CD4-positive, alpha-beta T cell (primary cell): ENCODE measurements around the gene NCDN. TPM values are rescaled to one million over a fixed set of nuclear protein-coding genes. Genes with fewer than 3 reads are reported as not detected.

Experiments
- ATAC-seq: fragments of 200-7000 bp; cut with Tn5 transposase; one replicate; pipeline ENCODE4 v1.10.0; 2022; ENCODE audit warnings: mild to moderate bottlenecking; ENCODE audit not compliant: poor library complexity
- CTCF ChIA-PET: fragments of 350-600 bp; sonication (Branson Sonifier 250); formaldehyde crosslinking; loops from one replicate; lab custom pipeline; 2021; ENCODE audit warnings: antibody characterized with exemption, inconsistent platforms; lab: Charles Lee
- POLR2A ChIA-PET: fragments of 350-600 bp; sonication (Branson Sonifier 250); formaldehyde crosslinking; loops from one replicate; lab custom pipeline; 2021; ENCODE audit warnings: antibody characterized with exemption, inconsistent platforms; lab: Charles Lee
- DNase-seq, 14 experiments: peaks; one replicate each; pipeline ENCODE4 v3.0.0-alpha.2; 2013 to 2020; ENCODE audit warnings: mixed read lengths in 2 of 14
- H3K27ac ChIP-seq, 2 donors: one replicate each; pipeline versions ENCODE4 v1.5.1 to v1.7.0; 2013; ENCODE audit warnings: low read length in 2 of 2, low read depth in 1 of 2, mild to moderate bottlenecking in 1 of 2
- H3K27me3 ChIP-seq, 2 experiments: 1 replicate in 1 of 2; 2 replicates in 1 of 2; pipeline versions ENCODE4 v1.6.1 to v1.7.0; 2013; ENCODE audit warnings: low read length in 2 of 2, control low read depth in 1 of 2, mild to moderate bottlenecking in 1 of 2, moderate library complexity in 1 of 2; ENCODE audit not compliant: insufficient read depth in 2 of 2, control insufficient read depth in 1 of 2
- H3K36me3 ChIP-seq: one replicate; pipeline ENCODE4 v1.6.1; 2013; ENCODE audit warnings: low read length, control low read depth; ENCODE audit not compliant: insufficient read depth
- H3K4me1 ChIP-seq: one replicate; pipeline ENCODE4 v1.6.1; 2013; ENCODE audit warnings: low read length, control low read depth; ENCODE audit not compliant: insufficient read depth
- H3K4me3 ChIP-seq: one replicate; pipeline ENCODE4 v1.5.1; 2013; ENCODE audit warnings: mild to moderate bottlenecking, low read length, moderate library complexity
- H3K9me3 ChIP-seq, 2 experiments: 1 replicate in 1 of 2; 2 replicates in 1 of 2; pipeline versions ENCODE4 v1.6.1 to v1.7.0; 2013; ENCODE audit warnings: low read length in 2 of 2, mild to moderate bottlenecking in 2 of 2, control low read depth in 1 of 2, moderate library complexity in 1 of 2; ENCODE audit not compliant: control insufficient read depth in 1 of 2, insufficient read depth in 1 of 2
- H3K27ac Mint-ChIP-seq: one replicate; pipeline ENCODE4 v1.8.0; 2020; ENCODE audit warnings: mixed read lengths
- H3K27me3 Mint-ChIP-seq: one replicate; pipeline ENCODE4 v1.8.0; 2021; ENCODE audit warnings: mixed read lengths
- H3K36me3 Mint-ChIP-seq: one replicate; pipeline ENCODE4 v1.8.0; 2021; ENCODE audit warnings: low read depth, mixed read lengths
- H3K4me1 Mint-ChIP-seq: one replicate; pipeline ENCODE4 v1.8.0; 2021; ENCODE audit warnings: low read depth, mixed read lengths
- H3K4me3 Mint-ChIP-seq: one replicate; pipeline ENCODE4 v1.8.0; 2020; ENCODE audit warnings: mild to moderate bottlenecking, mixed read lengths
- H3K9me3 Mint-ChIP-seq: one replicate; pipeline ENCODE4 v1.8.0; 2020; ENCODE audit warnings: mixed read lengths
- intact Hi-C, 2 experiments: fragments of 100-400 bp; cut with DNase I in 1 of 2; cut with micrococcal nuclease in 1 of 2; formaldehyde crosslinking; loops; one replicate each; pipeline versions ENCODE4 v1.15.1 to v1.9.0; 2023 to 2025; cut with DNase I, micrococcal nuclease
- total RNA-seq, 174 experiments: library from RNA in 2 of 174; stranded (reverse) in 2 of 174; gene quantifications; one replicate each; pipeline ENCODE4 v1.2.3 and lab custom pipeline; 2021 to 2026
- TF ChIP-seq, protein P1 (sequence below): fragments of 200-600 bp; IDR thresholded peaks from one replicate; pipeline ENCODE4 v1.8.0; 2022; ENCODE audit warnings: antibody characterized with exemption, mild to moderate bottlenecking

NCDN gene
- total RNA-seq, 2 experiments from 2014 or later, result 12.8 to 14.2 TPM

DNA sequence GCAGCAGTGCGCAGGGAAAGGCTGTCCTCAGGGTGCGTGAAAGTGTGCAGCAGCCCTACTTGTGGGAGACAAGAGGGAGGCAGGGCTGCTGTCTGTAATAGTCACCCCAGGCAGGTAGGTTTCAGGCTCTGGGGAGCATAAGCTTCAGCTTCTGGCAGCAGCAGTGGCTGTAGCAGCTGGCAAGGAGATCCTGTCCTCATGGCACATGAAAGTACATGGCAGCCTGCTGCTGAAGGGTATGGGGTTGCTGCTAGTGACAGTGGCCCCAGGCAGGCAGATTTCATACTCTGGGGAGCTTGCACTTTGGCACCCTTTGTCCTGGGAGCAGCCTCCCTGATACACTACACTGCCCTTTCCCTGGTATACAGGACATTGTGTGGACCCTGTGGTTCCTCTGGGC lies 26.7 kb upstream of the NCDN start:
- no peak overlapping the region for H3K4me3 Mint-ChIP-seq
- Histone ChIP-seq H3K36me3 (peaks cover 19% of the 10 kb centered on the region), H3K4me1 (no peaks in the 10 kb centered on the region), H3K4me3 (no peak overlapping the region), H3K9me3 (peaks cover 0 to 8% of the 10 kb centered on the region in 2 experiments), H3K27me3 (no peaks in the 10 kb centered on the region), H3K27ac (no peak overlapping the region)
- CTCF ChIA-PET, result no interaction called here
- no peak for ATAC-seq
- no peak overlapping the region for H3K27ac Mint-ChIP-seq
- H3K27me3 Mint-ChIP-seq, result no peaks in the 10 kb centered on the region
- H3K4me1 Mint-ChIP-seq, result peaks cover 31% of the 10 kb centered on the region
- intact Hi-C loops, result no loop called here
- POLR2A ChIA-PET, result no interaction called here
- H3K36me3 Mint-ChIP-seq, result peaks cover 66% of the 10 kb centered on the region
- H3K9me3 Mint-ChIP-seq, result peaks cover 8% of the 10 kb centered on the region
- DNase-seq, result no peak
- TF ChIP-seq, protein P1, sequence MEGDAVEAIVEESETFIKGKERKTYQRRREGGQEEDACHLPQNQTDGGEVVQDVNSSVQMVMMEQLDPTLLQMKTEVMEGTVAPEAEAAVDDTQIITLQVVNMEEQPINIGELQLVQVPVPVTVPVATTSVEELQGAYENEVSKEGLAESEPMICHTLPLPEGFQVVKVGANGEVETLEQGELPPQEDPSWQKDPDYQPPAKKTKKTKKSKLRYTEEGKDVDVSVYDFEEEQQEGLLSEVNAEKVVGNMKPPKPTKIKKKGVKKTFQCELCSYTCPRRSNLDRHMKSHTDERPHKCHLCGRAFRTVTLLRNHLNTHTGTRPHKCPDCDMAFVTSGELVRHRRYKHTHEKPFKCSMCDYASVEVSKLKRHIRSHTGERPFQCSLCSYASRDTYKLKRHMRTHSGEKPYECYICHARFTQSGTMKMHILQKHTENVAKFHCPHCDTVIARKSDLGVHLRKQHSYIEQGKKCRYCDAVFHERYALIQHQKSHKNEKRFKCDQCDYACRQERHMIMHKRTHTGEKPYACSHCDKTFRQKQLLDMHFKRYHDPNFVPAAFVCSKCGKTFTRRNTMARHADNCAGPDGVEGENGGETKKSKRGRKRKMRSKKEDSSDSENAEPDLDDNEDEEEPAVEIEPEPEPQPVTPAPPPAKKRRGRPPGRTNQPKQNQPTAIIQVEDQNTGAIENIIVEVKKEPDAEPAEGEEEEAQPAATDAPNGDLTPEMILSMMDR, result no peak

DNA sequence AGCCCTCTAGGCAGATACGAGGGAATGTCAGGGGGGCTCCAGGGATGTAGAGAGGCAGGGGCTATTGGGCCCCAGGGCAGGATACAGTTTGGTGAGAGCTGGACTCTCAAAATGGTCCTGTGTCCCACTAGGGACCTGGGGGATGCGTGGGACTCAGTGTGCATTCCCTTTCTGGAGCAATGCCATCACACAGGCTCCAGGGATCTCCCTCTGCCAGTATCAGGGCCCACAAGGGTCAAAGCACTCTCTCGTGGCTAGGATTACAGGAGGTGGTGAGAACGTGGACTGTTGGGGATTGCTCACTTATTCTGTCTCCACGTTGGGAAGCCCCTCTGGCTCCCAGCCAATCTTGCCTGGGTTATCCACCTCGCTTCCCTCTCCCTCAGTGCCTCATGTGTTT lies 26.2 kb upstream of the NCDN start:
- CTCF ChIA-PET, result no interaction called here
- H3K9me3 ChIP-seq, result peaks cover 0 to 8% of the 10 kb centered on the region in 2 experiments

GRCh38 chr1:35532497-35533223 lies 24.9 kb upstream of the NCDN start:
- Mint-ChIP-seq H3K27ac (no peak overlapping the region), H3K27me3 (no peaks in the 10 kb centered on the region), H3K9me3 (peaks cover 8% of the 10 kb centered on the region), H3K36me3 (peaks cover 62% of the 10 kb centered on the region), H3K4me1 (peaks cover 48% of the 10 kb centered on the region), H3K4me3 (no peak overlapping the region)
- ATAC-seq (no peak), DNase-seq (no peak)
- no peak overlapping the region for H3K27ac ChIP-seq
- ChIA-PET CTCF (interaction anchor here (1.9 kb wide), 1 partner anchor 9 kb away, joined by 5 read pairs; no protein-coding TSS in a partner anchor), POLR2A (interaction anchor here (1.8 kb wide), 1 partner anchor 27 kb away, joined by 4 read pairs; no protein-coding TSS in a partner anchor)
- H3K36me3 ChIP-seq, result peaks cover 19% of the 10 kb centered on the region
- peaks cover 8% of the 10 kb centered on the region for H3K4me1 ChIP-seq
- TF ChIP-seq, protein P1, result no peak
- H3K9me3 ChIP-seq, result peaks cover 0 to 8% of the 10 kb centered on the region in 2 experiments
- H3K4me3 ChIP-seq, result no peak overlapping the region
- intact Hi-C loops, result loop anchor here in 1 of 2 experiments (1.0 kb wide), 1 partner anchor 29 kb away; no protein-coding TSS in a partner anchor
- no peaks in the 10 kb centered on the region for H3K27me3 ChIP-seq

More for the DNA sequence above, 26.2 kb upstream of the NCDN start:
- Histone ChIP-seq H3K4me1 (no peaks in the 10 kb centered on the region), H3K27ac (no peak overlapping the region), H3K4me3 (no peak overlapping the region), H3K36me3 (peaks cover 19% of the 10 kb centered on the region), H3K27me3 (no peaks in the 10 kb centered on the region)
- Mint-ChIP-seq H3K9me3 (peaks cover 8% of the 10 kb centered on the region), H3K27me3 (no peaks in the 10 kb centered on the region), H3K36me3 (peaks cover 66% of the 10 kb centered on the region), H3K4me3 (no peak overlapping the region), H3K27ac (no peak overlapping the region), H3K4me1 (peaks cover 35% of the 10 kb centered on the region)
- no peak for DNase-seq
- POLR2A ChIA-PET, result no interaction called here
- ATAC-seq, result no peak
- TF ChIP-seq, protein P1, result no peak
- intact Hi-C loops, result no loop called here
